ENCODE measurements around the gene MORF4L2.

DNA sequence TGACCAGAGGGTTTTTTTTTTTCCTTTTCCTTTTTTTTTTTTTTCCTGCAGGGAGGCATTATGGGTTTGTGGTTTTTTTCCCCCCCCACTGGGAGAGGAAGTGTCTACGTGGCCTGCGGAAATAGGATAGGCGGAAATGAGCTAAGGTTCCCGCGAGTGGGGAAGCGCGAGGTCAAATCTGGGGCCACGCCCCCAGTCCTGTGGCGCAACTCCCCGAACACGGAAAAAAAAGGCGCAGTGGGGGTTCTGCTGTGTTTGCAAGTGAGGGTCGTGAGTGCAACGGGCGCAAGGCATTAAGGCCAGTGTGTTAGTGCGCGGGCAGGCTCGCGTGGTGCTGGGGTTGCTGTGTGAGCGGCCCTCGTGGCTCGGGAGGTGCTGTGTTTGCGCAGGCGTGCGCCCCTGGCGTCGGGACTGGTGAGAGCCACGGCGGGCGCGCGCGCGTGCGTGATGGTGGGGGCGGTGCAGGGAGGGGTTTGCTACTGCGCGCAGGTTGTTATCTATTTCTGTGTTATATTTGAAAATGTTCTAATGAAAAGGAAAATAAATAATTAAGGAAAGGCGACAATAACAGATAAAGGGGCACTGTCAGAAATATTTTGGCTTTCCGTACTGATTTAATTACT, 685 bp upstream of the MORF4L2 start:
- peak; percentile 48 for TF ChIP-seq CTCF (conservative IDR thresholded peaks at IDR 0.05; ENCODE audit: low read length)
- no peak for TF ChIP-seq EZH2phosphoT487 (IDR thresholded peaks at IDR 0.05; ENCODE audit: borderline replicate concordance, low read depth, low read length)

Measured in OCI-LY7 (cell line).